ENCODE measurements around the gene TMEM39B. TPM values are rescaled to one million over a fixed set of nuclear protein-coding genes. Genes with fewer than 3 reads are reported as not detected.
"Not testable (repeated sequence)": the region's sequence is repeated elsewhere in the genome, so short reads cannot be mapped to it uniquely, and the experiment has no call there.

TMEM39B gene
- total RNA-seq, 1 donor from 2014 or later = 34.5 TPM

- H3K27ac Mint-ChIP-seq = peak overlapping the region; percentile 12
- no peak for DNase-seq (ENCODE audit: low spot score)
- H3K4me1 Mint-ChIP-seq (ENCODE audit: low read depth) = peaks cover 32% of the 10 kb centered on the region
- no peaks in the 10 kb centered on the region for H3K9me3 Mint-ChIP-seq
- H3K4me3 Mint-ChIP-seq (ENCODE audit: low read depth) = peak overlapping the region; percentile 49
- no peaks in the 10 kb centered on the region for H3K27me3 Mint-ChIP-seq (ENCODE audit: low read depth)
- H3K36me3 Mint-ChIP-seq (ENCODE audit: low read depth) = peaks cover 40% of the 10 kb centered on the region
- intact Hi-C loops (cut with micrococcal nuclease) = loop anchor here (10.0 kb wide), 1 partner anchor 430 kb away; the partner anchor contains the start of gene PEF1
Measured at GRCh38 chr1:32074841-32075240, 2.1 kb downstream of the TMEM39B start.

GRCh38 chr1:32077451-32077850 is 4.7 kb downstream of the TMEM39B start:
- H3K9me3 Mint-ChIP-seq = no peaks in the 10 kb centered on the region
- DNase-seq (ENCODE audit: low spot score) = no peak
- H3K36me3 Mint-ChIP-seq (ENCODE audit: low read depth) = peaks cover 55% of the 10 kb centered on the region
- peak overlapping the region; percentile 21 for H3K27ac Mint-ChIP-seq
- intact Hi-C loops (cut with micrococcal nuclease) = loop anchor here (10.0 kb wide), 1 partner anchor 433 kb away; the partner anchor contains the start of gene PEF1
- H3K4me3 Mint-ChIP-seq (ENCODE audit: low read depth) = no peak overlapping the region
- no peaks in the 10 kb centered on the region for H3K27me3 Mint-ChIP-seq (ENCODE audit: low read depth)
- peaks cover 25% of the 10 kb centered on the region for H3K4me1 Mint-ChIP-seq (ENCODE audit: low read depth)

- intact Hi-C loops (cut with micrococcal nuclease) = no loop called here
- Mint-ChIP-seq H3K27ac (no peak overlapping the region), H3K4me3 (ENCODE audit: low read depth) (no peak overlapping the region), H3K9me3 (no peaks in the 10 kb centered on the region), H3K36me3 (ENCODE audit: low read depth) (peaks cover 58% of the 10 kb centered on the region), H3K27me3 (ENCODE audit: low read depth) (no peaks in the 10 kb centered on the region), H3K4me1 (ENCODE audit: low read depth) (peaks cover 6% of the 10 kb centered on the region)
- no peak for DNase-seq (ENCODE audit: low spot score)
Measured at GRCh38 chr1:32082022-32082421, 9.3 kb downstream of the TMEM39B start.

GRCh38 chr1:32086381-32086780 is 13.6 kb downstream of the TMEM39B start:
- peaks cover 46% of the 10 kb centered on the region for H3K36me3 Mint-ChIP-seq (ENCODE audit: low read depth)
- H3K4me3 Mint-ChIP-seq (ENCODE audit: low read depth); intact Hi-C loops (cut with micrococcal nuclease); H3K27me3 Mint-ChIP-seq (ENCODE audit: low read depth); H3K27ac Mint-ChIP-seq; H3K9me3 Mint-ChIP-seq; H3K4me1 Mint-ChIP-seq (ENCODE audit: low read depth); DNase-seq (ENCODE audit: low spot score): not testable (repeated sequence)

GRCh38 chr1:32091176-32091575 is 18.4 kb downstream of the TMEM39B start:
- no peak overlapping the region for H3K27ac Mint-ChIP-seq

GRCh38 chr1:32091591-32091990 is 18.9 kb downstream of the TMEM39B start:
- Mint-ChIP-seq H3K4me3 (ENCODE audit: low read depth) (no peak overlapping the region), H3K9me3 (no peaks in the 10 kb centered on the region), H3K36me3 (ENCODE audit: low read depth) (peaks cover 51% of the 10 kb centered on the region), H3K27ac (no peak overlapping the region), H3K4me1 (ENCODE audit: low read depth) (no peaks in the 10 kb centered on the region), H3K27me3 (ENCODE audit: low read depth) (no peaks in the 10 kb centered on the region)
- intact Hi-C loops (cut with micrococcal nuclease) = no loop called here
- DNase-seq (ENCODE audit: low spot score) = no peak

More at GRCh38 chr1:32091176-32091575, 18.4 kb downstream of the TMEM39B start:
- no peak for DNase-seq (ENCODE audit: low spot score)
- peaks cover 50% of the 10 kb centered on the region for H3K36me3 Mint-ChIP-seq (ENCODE audit: low read depth)
- no peak overlapping the region for H3K4me3 Mint-ChIP-seq (ENCODE audit: low read depth)
- intact Hi-C loops (cut with micrococcal nuclease) = no loop called here
- H3K9me3 Mint-ChIP-seq = no peaks in the 10 kb centered on the region
- no peaks in the 10 kb centered on the region for H3K4me1 Mint-ChIP-seq (ENCODE audit: low read depth)
- no peaks in the 10 kb centered on the region for H3K27me3 Mint-ChIP-seq (ENCODE audit: low read depth)

- no peaks in the 10 kb centered on the region for H3K4me1 Mint-ChIP-seq (ENCODE audit: low read depth)
- intact Hi-C loops (cut with micrococcal nuclease) = no loop called here
- peaks cover 54% of the 10 kb centered on the region for H3K36me3 Mint-ChIP-seq (ENCODE audit: low read depth)
Measured at GRCh38 chr1:32094746-32095521, 22.2 kb downstream of the TMEM39B start.

GRCh38 chr1:32099426-32099825 is 26.7 kb downstream of the TMEM39B start:
- DNase-seq (ENCODE audit: low spot score) = no peak
- peaks cover 45% of the 10 kb centered on the region for H3K36me3 Mint-ChIP-seq (ENCODE audit: low read depth)
- peaks cover 6% of the 10 kb centered on the region for H3K4me1 Mint-ChIP-seq (ENCODE audit: low read depth)
- intact Hi-C loops (cut with micrococcal nuclease) = no loop called here
- no peak overlapping the region for H3K4me3 Mint-ChIP-seq (ENCODE audit: low read depth)
- no peaks in the 10 kb centered on the region for H3K9me3 Mint-ChIP-seq
- no peaks in the 10 kb centered on the region for H3K27me3 Mint-ChIP-seq (ENCODE audit: low read depth)
- H3K27ac Mint-ChIP-seq = no peak overlapping the region

More at GRCh38 chr1:32094746-32095521, 22.2 kb downstream of the TMEM39B start:
- H3K27ac Mint-ChIP-seq = no peak overlapping the region
- H3K27me3 Mint-ChIP-seq (ENCODE audit: low read depth) = no peaks in the 10 kb centered on the region
- no peak for DNase-seq (ENCODE audit: low spot score)
- no peaks in the 10 kb centered on the region for H3K9me3 Mint-ChIP-seq
- H3K4me3 Mint-ChIP-seq (ENCODE audit: low read depth) = no peak overlapping the region

- H3K4me3 Mint-ChIP-seq (ENCODE audit: low read depth) = no peak overlapping the region
- H3K27ac Mint-ChIP-seq = no peak overlapping the region
- peaks cover 36% of the 10 kb centered on the region for H3K36me3 Mint-ChIP-seq (ENCODE audit: low read depth)
- H3K4me1 Mint-ChIP-seq (ENCODE audit: low read depth) = peaks cover 6% of the 10 kb centered on the region
- intact Hi-C loops (cut with micrococcal nuclease) = no loop called here
- H3K9me3 Mint-ChIP-seq = no peaks in the 10 kb centered on the region
- DNase-seq (ENCODE audit: low spot score) = no peak
- no peaks in the 10 kb centered on the region for H3K27me3 Mint-ChIP-seq (ENCODE audit: low read depth)
Measured at GRCh38 chr1:32100359-32100758, 27.6 kb downstream of the TMEM39B start.

- peaks cover 6% of the 10 kb centered on the region for H3K4me1 Mint-ChIP-seq (ENCODE audit: low read depth)
- DNase-seq (ENCODE audit: low spot score) = no peak
Measured at GRCh38 chr1:32100807-32101708, 28.3 kb downstream of the TMEM39B start.

GRCh38 chr1:32104127-32104526 is 31.4 kb downstream of the TMEM39B start:
- intact Hi-C loops (cut with micrococcal nuclease) = no loop called here

More at GRCh38 chr1:32100807-32101708, 28.3 kb downstream of the TMEM39B start:
- Mint-ChIP-seq H3K27me3 (ENCODE audit: low read depth) (no peaks in the 10 kb centered on the region), H3K27ac (no peak overlapping the region), H3K36me3 (ENCODE audit: low read depth) (peaks cover 29% of the 10 kb centered on the region), H3K9me3 (no peaks in the 10 kb centered on the region), H3K4me3 (ENCODE audit: low read depth) (no peak overlapping the region)
- intact Hi-C loops (cut with micrococcal nuclease) = no loop called here

GRCh38 chr1:32105338-32105737 is 32.6 kb downstream of the TMEM39B start:
- Mint-ChIP-seq H3K27me3 (ENCODE audit: low read depth) (no peaks in the 10 kb centered on the region), H3K4me1 (ENCODE audit: low read depth) (peaks cover 18% of the 10 kb centered on the region), H3K4me3 (ENCODE audit: low read depth) (no peak overlapping the region), H3K36me3 (ENCODE audit: low read depth) (peaks cover 15% of the 10 kb centered on the region), H3K9me3 (no peaks in the 10 kb centered on the region), H3K27ac (no peak overlapping the region)
- no peak for DNase-seq (ENCODE audit: low spot score)
- intact Hi-C loops (cut with micrococcal nuclease) = no loop called here

More at GRCh38 chr1:32104127-32104526, 31.4 kb downstream of the TMEM39B start:
- no peak overlapping the region for H3K4me3 Mint-ChIP-seq (ENCODE audit: low read depth)
- no peak overlapping the region for H3K27ac Mint-ChIP-seq
- no peak for DNase-seq (ENCODE audit: low spot score)
- H3K4me1 Mint-ChIP-seq (ENCODE audit: low read depth) = peaks cover 10% of the 10 kb centered on the region
- H3K27me3 Mint-ChIP-seq (ENCODE audit: low read depth) = no peaks in the 10 kb centered on the region
- H3K36me3 Mint-ChIP-seq (ENCODE audit: low read depth) = peaks cover 15% of the 10 kb centered on the region
- no peaks in the 10 kb centered on the region for H3K9me3 Mint-ChIP-seq
